ENCODE measurements around the gene DNLZ. TPM values are rescaled to one million over a fixed set of nuclear protein-coding genes. Genes with fewer than 3 reads are reported as not detected.

The DNLZ gene
- total and polyA plus RNA-seq, 11 donors = 21.3 to 67.8 (median 33.6) TPM

DNA sequence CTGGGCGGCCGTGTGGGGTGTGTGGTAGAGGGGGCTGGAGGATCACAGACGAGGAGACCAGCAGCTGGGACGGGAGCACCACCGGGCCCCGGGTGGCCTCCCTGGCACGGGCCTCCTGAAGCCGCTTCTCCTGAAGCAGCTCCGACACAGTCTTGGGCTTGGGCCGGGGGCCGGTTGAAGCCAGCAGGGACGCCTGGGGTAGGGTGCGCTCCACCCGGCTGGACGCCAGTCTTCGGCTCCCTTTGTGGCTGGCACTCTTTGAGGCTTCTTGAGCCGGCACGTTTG is 15.4 kb upstream of the DNLZ start:
- peaks cover 0 to 21% (median 0%) of the 10 kb centered on the region in 12 donors for H3K4me1 ChIP-seq
- ATAC-seq = no peak
- intact Hi-C loops (cut with DNase I) = no loop called here
- no peak overlapping the region for H3K4me3 ChIP-seq
- 79 to 87% (median 84%) methylated on average over 12 to 18 of the region's 18 CpGs for WGBS, 4 donors
- peaks cover 0 to 60% (median 30%) of the 10 kb centered on the region in 9 donors for H3K36me3 ChIP-seq
- H3K27me3 ChIP-seq = no peaks in the 10 kb centered on the region
- DNase-seq = no peak
- H3K27ac ChIP-seq = no peak overlapping the region
- H3K9me3 ChIP-seq = no peaks in the 10 kb centered on the region
- TF ChIP-seq, protein P1, sequence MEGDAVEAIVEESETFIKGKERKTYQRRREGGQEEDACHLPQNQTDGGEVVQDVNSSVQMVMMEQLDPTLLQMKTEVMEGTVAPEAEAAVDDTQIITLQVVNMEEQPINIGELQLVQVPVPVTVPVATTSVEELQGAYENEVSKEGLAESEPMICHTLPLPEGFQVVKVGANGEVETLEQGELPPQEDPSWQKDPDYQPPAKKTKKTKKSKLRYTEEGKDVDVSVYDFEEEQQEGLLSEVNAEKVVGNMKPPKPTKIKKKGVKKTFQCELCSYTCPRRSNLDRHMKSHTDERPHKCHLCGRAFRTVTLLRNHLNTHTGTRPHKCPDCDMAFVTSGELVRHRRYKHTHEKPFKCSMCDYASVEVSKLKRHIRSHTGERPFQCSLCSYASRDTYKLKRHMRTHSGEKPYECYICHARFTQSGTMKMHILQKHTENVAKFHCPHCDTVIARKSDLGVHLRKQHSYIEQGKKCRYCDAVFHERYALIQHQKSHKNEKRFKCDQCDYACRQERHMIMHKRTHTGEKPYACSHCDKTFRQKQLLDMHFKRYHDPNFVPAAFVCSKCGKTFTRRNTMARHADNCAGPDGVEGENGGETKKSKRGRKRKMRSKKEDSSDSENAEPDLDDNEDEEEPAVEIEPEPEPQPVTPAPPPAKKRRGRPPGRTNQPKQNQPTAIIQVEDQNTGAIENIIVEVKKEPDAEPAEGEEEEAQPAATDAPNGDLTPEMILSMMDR (IDR thresholded peaks at IDR 0.05) = no peak
- TF ChIP-seq POLR2A (IDR thresholded peaks at IDR 0.05) = no peak

DNA sequence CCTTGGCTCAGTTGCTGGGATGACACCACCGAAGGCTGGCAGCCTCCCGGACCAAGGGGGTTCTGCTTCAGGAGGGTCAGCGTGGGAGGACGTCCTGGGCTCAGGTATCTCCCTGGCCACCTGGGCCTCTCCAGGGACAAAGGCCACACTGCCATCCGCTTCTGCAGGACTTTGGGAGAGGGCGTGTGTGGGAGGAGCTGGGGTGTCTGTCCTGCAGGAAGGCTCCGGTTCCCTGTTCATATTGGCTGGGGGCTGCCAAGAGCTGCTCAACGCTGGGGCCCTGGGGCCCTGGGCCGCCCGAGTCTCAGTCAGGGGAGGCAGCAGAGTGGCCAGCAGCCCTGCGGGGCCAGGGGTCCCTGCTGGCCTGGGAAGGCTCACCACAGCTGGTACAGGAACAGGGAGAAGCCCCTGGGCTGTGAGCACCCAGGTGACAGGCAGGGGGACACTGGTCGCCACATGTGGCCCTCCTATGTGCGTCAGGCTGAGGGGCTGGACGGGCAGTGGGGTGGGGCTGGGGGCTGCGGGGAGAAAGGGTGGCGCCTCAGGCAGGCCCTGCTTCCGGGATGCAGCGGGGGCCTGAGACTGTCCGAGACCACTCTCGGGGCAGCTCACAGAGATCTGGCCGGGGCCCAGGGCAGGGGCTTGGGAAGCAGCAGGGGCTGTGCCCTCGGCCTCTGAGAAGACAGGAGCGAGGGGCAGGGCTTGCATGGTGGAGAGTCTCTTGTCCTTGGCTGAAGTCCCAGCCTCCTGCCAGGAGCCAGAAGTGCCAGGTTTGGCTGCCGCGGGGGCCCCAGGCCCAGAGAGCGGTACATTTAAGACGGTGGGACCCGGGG is 14.8 kb upstream of the DNLZ start:
- peaks cover 0 to 55% (median 28%) of the 10 kb centered on the region in 9 donors for H3K36me3 ChIP-seq
- DNase-seq (peak in 1 of 5 donors; percentile 60), ATAC-seq (peak in 2 of 4 donors; percentile 18)
- no peak overlapping the region for H3K4me3 ChIP-seq
- no peak overlapping the region for H3K27ac ChIP-seq
- TF ChIP-seq, protein P1 (IDR thresholded peaks at IDR 0.05) = no peak
- TF ChIP-seq POLR2A (IDR thresholded peaks at IDR 0.05) = no peak
- H3K9me3 ChIP-seq = no peaks in the 10 kb centered on the region
- peaks cover 0 to 22% (median 1%) of the 10 kb centered on the region in 12 donors for H3K4me1 ChIP-seq
- H3K27me3 ChIP-seq = no peaks in the 10 kb centered on the region
- WGBS, 4 donors = 65 to 78% (median 76%) methylated on average over 24 to 28 of the region's 28 CpGs
- intact Hi-C loops (cut with DNase I) = no loop called here

DNA sequence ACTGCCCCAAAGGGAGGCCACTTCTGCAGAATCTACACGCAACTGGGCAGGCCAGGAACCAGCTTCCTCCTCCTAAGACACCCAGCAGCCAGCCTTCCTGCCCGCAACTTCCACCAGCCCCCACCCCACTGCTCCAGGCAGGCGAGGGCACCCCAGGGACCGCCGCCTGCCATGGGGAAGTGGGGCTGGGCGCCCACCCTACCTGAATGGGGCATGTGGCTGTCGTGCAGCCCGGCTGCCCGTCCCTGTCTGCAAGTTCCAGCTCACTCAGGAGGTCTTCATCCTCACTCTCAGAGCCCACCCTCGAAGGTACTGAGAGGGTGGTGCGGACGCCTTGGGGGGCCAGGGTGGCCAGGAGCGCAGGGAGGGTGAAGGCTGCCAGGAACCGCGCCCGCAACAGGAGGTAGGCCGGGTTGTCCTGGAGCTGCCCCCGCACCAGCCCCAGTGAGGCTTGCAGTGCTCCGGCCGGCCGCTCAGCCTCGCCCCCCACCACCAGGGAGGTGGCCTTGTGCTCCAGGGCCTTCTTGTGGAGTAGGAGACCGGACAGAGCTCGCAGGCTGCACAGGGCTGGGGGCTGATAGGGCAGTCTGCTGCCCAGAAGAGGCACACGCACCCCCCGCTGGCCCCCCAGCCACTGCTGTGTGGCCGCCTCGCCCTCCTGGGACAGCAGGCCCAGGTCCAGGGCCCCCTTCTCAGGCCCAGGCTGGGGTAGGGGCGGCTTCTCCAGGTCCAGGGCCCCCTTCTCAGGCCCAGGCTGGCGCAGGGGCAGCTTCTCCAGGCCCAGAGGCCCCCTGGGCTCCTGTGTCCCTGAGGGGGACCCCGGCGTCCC is 14.0 kb upstream of the DNLZ start:
- no peak for ATAC-seq
- Histone ChIP-seq H3K9me3 (no peaks in the 10 kb centered on the region), H3K4me3 (no peak overlapping the region), H3K4me1 (peaks cover 0 to 28% (median 6%) of the 10 kb centered on the region in 12 donors), H3K36me3 (peaks cover 0 to 47% (median 20%) of the 10 kb centered on the region in 9 donors), H3K27ac (no peak overlapping the region), H3K27me3 (no peaks in the 10 kb centered on the region)
- intact Hi-C loops (cut with DNase I) = no loop called here
- TF ChIP-seq, protein P1 (IDR thresholded peaks at IDR 0.05) = no peak
- TF ChIP-seq POLR2A (IDR thresholded peaks at IDR 0.05) = no peak
- WGBS, 4 donors = 87 to 97% (median 91%) methylated on average over 15 to 32 of the region's 32 CpGs
- DNase-seq = no peak

DNA sequence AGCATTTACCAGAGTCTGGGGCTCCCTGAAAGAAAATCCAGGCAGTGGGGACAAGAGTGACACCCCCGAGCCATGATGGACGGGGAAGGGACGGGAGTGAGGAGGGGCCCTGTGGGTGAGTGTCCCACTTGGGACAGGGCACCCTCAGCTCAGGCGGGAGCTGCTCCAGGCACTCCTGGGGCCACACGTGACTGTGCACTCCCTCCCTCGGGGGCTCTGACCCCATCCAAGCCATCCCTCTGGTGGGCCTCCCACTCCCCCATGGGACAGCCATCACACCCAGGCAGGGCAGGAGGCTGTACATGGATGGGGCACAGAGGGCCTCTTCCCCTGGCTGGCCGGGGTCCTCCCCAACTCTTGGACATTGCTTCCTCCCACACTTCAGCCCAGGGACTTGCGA is 12.9 kb upstream of the DNLZ start:
- Histone ChIP-seq H3K9me3 (no peaks in the 10 kb centered on the region), H3K36me3 (peaks cover 0 to 36% (median 10%) of the 10 kb centered on the region in 9 donors), H3K27me3 (no peaks in the 10 kb centered on the region), H3K27ac (no peak overlapping the region), H3K4me1 (peaks cover 0 to 25% (median 6%) of the 10 kb centered on the region in 12 donors), H3K4me3 (no peak overlapping the region)
- WGBS, 4 donors = 63 to 82% (median 79%) methylated on average over 5 to 8 of the region's 8 CpGs
- DNase-seq (no peak), ATAC-seq (no peak)
- intact Hi-C loops (cut with DNase I) = no loop called here
- TF ChIP-seq, protein P1 (IDR thresholded peaks at IDR 0.05) = no peak
- TF ChIP-seq POLR2A (IDR thresholded peaks at IDR 0.05) = no peak

Data from heart left ventricle (tissue), 16 donors.